Suprapubic skin (tissue), 4 donors: ENCODE measurements around the gene ALPL.

Experiments
- EP300 ChIP-seq: sonication (generic); formaldehyde crosslinking; IDR thresholded peaks from one replicate; pipeline ENCODE4 v1.6.1; 2017; ENCODE audit warnings: antibody characterized with exemption
- POLR2AphosphoS5 ChIP-seq, 3 donors: sonication (generic); formaldehyde crosslinking; IDR thresholded peaks; one replicate each; pipeline ENCODE4 v1.6.1; 2017; ENCODE audit warnings: antibody characterized with exemption in 3 of 3
- TF ChIP-seq, protein P1 (sequence below), 2 donors: fragments of 200-600 bp in 1 of 2; fragments of 450-650 bp in 1 of 2; sonication (generic) in 1 of 2; IDR thresholded peaks; one replicate each; pipeline ENCODE4 v1.5.1; 2016 to 2019; ENCODE audit warnings: antibody characterized with exemption in 2 of 2, mild to moderate bottlenecking in 1 of 2, moderate library complexity in 1 of 2

DNA sequence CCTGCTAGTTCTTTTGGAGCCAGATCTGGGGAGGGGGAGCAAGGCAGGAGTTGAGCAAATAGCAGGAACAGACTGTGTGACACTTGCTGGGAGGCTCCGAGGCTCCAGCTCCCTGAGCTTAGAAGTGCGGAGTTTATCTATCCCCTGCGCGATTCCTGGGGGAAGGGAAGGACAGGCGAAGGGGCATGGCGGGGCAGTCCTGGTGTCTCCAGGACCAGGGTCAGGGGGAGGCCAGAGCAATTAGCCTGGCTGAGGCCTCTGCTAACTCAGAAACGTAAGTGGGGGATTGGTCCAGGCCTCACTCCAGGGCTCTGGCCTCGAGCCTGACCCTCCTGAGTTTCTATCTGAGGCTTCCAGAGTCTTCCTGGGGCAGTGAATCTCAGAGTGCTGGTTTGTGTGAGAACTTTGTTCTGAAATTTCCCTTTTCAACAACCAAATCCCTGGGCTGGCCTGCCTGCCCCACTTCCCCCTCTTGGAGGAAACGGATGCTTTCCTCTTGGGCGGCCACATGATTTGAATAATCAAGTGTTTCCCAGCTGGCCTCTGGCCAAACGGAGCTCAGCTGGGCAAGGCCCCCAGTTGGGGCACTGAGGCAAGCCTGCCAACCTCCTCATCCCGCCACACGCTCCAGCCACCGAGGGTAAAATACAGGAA, 15.6 kb downstream of the ALPL start:
- TF ChIP-seq, protein P1, sequence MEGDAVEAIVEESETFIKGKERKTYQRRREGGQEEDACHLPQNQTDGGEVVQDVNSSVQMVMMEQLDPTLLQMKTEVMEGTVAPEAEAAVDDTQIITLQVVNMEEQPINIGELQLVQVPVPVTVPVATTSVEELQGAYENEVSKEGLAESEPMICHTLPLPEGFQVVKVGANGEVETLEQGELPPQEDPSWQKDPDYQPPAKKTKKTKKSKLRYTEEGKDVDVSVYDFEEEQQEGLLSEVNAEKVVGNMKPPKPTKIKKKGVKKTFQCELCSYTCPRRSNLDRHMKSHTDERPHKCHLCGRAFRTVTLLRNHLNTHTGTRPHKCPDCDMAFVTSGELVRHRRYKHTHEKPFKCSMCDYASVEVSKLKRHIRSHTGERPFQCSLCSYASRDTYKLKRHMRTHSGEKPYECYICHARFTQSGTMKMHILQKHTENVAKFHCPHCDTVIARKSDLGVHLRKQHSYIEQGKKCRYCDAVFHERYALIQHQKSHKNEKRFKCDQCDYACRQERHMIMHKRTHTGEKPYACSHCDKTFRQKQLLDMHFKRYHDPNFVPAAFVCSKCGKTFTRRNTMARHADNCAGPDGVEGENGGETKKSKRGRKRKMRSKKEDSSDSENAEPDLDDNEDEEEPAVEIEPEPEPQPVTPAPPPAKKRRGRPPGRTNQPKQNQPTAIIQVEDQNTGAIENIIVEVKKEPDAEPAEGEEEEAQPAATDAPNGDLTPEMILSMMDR (IDR thresholded peaks at IDR 0.05), result no peak
- TF ChIP-seq EP300, result no peak
- no peak for TF ChIP-seq POLR2AphosphoS5 (IDR thresholded peaks at IDR 0.05)
